B cell (primary cell): ENCODE results near the gene ZBTB25. TPM values are rescaled to one million over a fixed set of nuclear protein-coding genes. Genes with fewer than 3 reads are reported as not detected.

Experiments used
- ATAC-seq: fragments of 200-7000 bp; cut with Tn5 transposase; one replicate; pipeline ENCODE4 v1.10.0; 2021; ENCODE audit warnings: low read depth, mild to moderate bottlenecking, moderate number of reproducible peaks, moderate library complexity
- CTCF ChIA-PET: fragments of 350-600 bp; sonication (Branson Sonifier 250); formaldehyde crosslinking; loops from one replicate; lab custom pipeline; 2021; ENCODE audit warnings: antibody characterized with exemption, inconsistent platforms; lab: Charles Lee
- POLR2A ChIA-PET: fragments of 350-600 bp; sonication (Branson Sonifier 250); formaldehyde crosslinking; loops from one replicate; lab custom pipeline; 2021; ENCODE audit warnings: antibody characterized with exemption; lab: Charles Lee
- DNase-seq: peaks from one replicate; pipeline ENCODE4 v3.0.0; 2013
- H2AFZ ChIP-seq: 2 replicates; pipeline ENCODE4 v1.6.1; 2012; ENCODE audit warnings: mild to moderate bottlenecking, low read depth, low read length; ENCODE audit not compliant: insufficient read depth, poor library complexity, severe bottlenecking
- H3K27ac ChIP-seq, 2 donors: 1 replicate in 1 of 2; 2 replicates in 1 of 2; pipeline ENCODE4 v1.5.1; 2012 to 2013; ENCODE audit warnings: low read length in 2 of 2, mild to moderate bottlenecking in 2 of 2, moderate library complexity in 1 of 2
- H3K27me3 ChIP-seq, 4 experiments: fragments of 200-600 bp in 1 of 4; sonication (generic) in 1 of 4; replicated peaks in 1 of 4; 1 replicate in 2 of 4; 2 replicates in 2 of 4; pipeline versions ENCODE4 v1.6.1 to v1.7.0; 2013 to 2016; ENCODE audit warnings: low read length in 3 of 4, mild to moderate bottlenecking in 2 of 4, mixed read lengths in 1 of 4, moderate library complexity in 1 of 4; ENCODE audit not compliant: insufficient read depth in 4 of 4, control insufficient read depth in 3 of 4; ENCODE audit errors: control extremely low read depth in 1 of 4
- H3K36me3 ChIP-seq, 2 experiments: replicated peaks in 1 of 2; 1 replicate in 1 of 2; 2 replicates in 1 of 2; pipeline versions ENCODE4 v1.6.1 to v1.7.1; 2013; ENCODE audit warnings: low read length in 1 of 2; ENCODE audit not compliant: insufficient read depth in 2 of 2, control insufficient read depth in 1 of 2; ENCODE audit errors: control extremely low read depth in 1 of 2, extremely low read depth in 1 of 2
- H3K4me1 ChIP-seq, 2 donors: fragments of 200-600 bp in 1 of 2; sonication (generic) in 1 of 2; 1 replicate in 1 of 2; 2 replicates in 1 of 2; pipeline versions ENCODE4 v1.5.1 to v1.6.1; 2013 to 2017; ENCODE audit warnings: low read length in 2 of 2; ENCODE audit not compliant: control insufficient read depth in 2 of 2, insufficient read depth in 2 of 2
- H3K4me2 ChIP-seq: replicated peaks from 2 replicates; pipeline ENCODE3; 2012; ENCODE audit warnings: mild to moderate bottlenecking, low read depth, low read length; ENCODE audit not compliant: poor library complexity, severe bottlenecking
- H3K4me3 ChIP-seq, 5 experiments: fragments of 200-600 bp in 1 of 5; sonication (generic) in 1 of 5; 1 replicate in 3 of 5; 2 replicates in 2 of 5; pipeline versions ENCODE4 v1.5.1 to v1.7.0; 2011 to 2016; ENCODE audit warnings: low read length in 4 of 5, mild to moderate bottlenecking in 4 of 5, low read depth in 2 of 5, control low read depth in 1 of 5, moderate library complexity in 1 of 5; ENCODE audit not compliant: insufficient read depth in 1 of 5; ENCODE audit errors: control extremely low read depth in 1 of 5, extremely low read depth in 1 of 5
- H3K79me2 ChIP-seq: fragments of 200-600 bp; sonication (generic); one replicate; pipeline ENCODE4 v1.6.0; 2016; ENCODE audit warnings: low read length; ENCODE audit not compliant: control insufficient read depth, insufficient read depth
- H3K9ac ChIP-seq: fragments of 200-600 bp; sonication (generic); 2 replicates; pipeline ENCODE4 v1.6.1; 2017; ENCODE audit warnings: mild to moderate bottlenecking, low read length, moderate library complexity
- H3K9me3 ChIP-seq, 3 donors: one replicate each; pipeline versions ENCODE4 v1.6.1 to v1.7.1; 2013; ENCODE audit warnings: low read length in 2 of 3; ENCODE audit not compliant: control insufficient read depth in 2 of 3, insufficient read depth in 1 of 3; ENCODE audit errors: control extremely low read depth in 1 of 3
- H4K20me1 ChIP-seq: 2 replicates; pipeline ENCODE4 v1.6.0; 2012; ENCODE audit warnings: mild to moderate bottlenecking, low read length; ENCODE audit not compliant: insufficient read depth, control insufficient read depth, poor library complexity, severe bottlenecking
- H3K27ac Mint-ChIP-seq: one replicate; pipeline ENCODE4 v1.8.0; 2021; ENCODE audit warnings: mixed read lengths
- H3K27me3 Mint-ChIP-seq: one replicate; pipeline ENCODE4 v1.8.0; 2021; ENCODE audit warnings: mixed read lengths
- H3K4me1 Mint-ChIP-seq: one replicate; pipeline ENCODE4 v1.8.0; 2021; ENCODE audit warnings: mixed read lengths
- H3K4me3 Mint-ChIP-seq: one replicate; pipeline ENCODE4 v1.8.0; 2021; ENCODE audit warnings: mixed read lengths
- H3K9me3 Mint-ChIP-seq: one replicate; pipeline ENCODE4 v1.8.0; 2022; ENCODE audit warnings: mixed read lengths; ENCODE audit not compliant: insufficient read depth
- EZH2 ChIP-seq: IDR thresholded peaks from 2 replicates; pipeline ENCODE4 v1.6.1; 2012; ENCODE audit warnings: borderline replicate concordance, low read depth, mild to moderate bottlenecking, moderate library complexity, low read length; ENCODE audit not compliant: insufficient read depth, poor library complexity, severe bottlenecking
- WGBS: methylation state at CpG from one replicate; pipeline ENCODE4 v1.1.5; 2013; ENCODE audit warnings: missing lambda C conversion rate; ENCODE audit not compliant: insufficient coverage; 5-methylcytosine and 5-hydroxymethylcytosine counted together
- intact Hi-C: fragments of 100-400 bp; cut with micrococcal nuclease; formaldehyde crosslinking; loops from one replicate; pipeline ENCODE4 v1.10.0; 2022
- polyA plus RNA-seq: library from polyadenylated mRNA; depleted of rRNA; stranded (reverse); fragments of >200 nt; gene quantifications from 2 replicates; pipeline ENCODE4 v1.2.3, GENCODE V29; 2012
- total RNA-seq, 2 donors: library from RNA; stranded (reverse); fragments of 120-200 nt in 1 of 2; gene quantifications; 1 replicate in 1 of 2; 2 replicates in 1 of 2; pipeline versions ENCODE4 v1.2.3 to v1.2.4, GENCODE V29; 2013 to 2022
- TF ChIP-seq, protein P1 (sequence below): fragments of 200-600 bp; IDR thresholded peaks from one replicate; pipeline ENCODE4 v1.8.0; 2022; ENCODE audit warnings: antibody characterized with exemption, mild to moderate bottlenecking

ZBTB25 gene
- total and polyA plus RNA-seq, 2 donors (not counting 1 experiment from before 2014, with no cell fraction given): 20.8 to 45.7 TPM

DNA sequence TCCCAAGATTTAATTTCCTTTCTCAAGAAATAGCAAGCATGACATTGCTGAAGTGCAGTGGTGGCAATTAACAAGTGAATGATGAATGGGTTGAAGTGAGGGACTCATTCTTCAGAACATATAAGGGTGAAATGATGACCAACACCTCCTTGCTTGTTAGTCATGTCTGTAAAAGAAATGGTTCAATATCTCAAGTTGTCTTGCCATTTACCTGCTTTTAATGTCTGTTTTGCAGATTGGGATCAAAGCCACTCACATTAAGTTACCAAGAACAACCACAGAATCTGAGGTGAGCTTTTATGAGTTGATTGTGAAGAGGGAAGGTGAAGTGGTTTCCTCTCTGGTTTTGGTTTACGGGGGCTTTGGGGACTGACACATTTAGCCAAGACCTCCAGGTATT lies 91.4 kb downstream of the ZBTB25 start:
- Mint-ChIP-seq H3K9me3 (no peaks in the 10 kb centered on the region), H3K27ac (no peak overlapping the region), H3K4me3 (no peak overlapping the region), H3K27me3 (no peaks in the 10 kb centered on the region), H3K4me1 (peaks cover 15% of the 10 kb centered on the region)
- Histone ChIP-seq H3K4me2 (no peak overlapping the region), H3K4me1 (peaks cover 5 to 8% of the 10 kb centered on the region in 2 donors), H3K4me3 (no peak overlapping the region), H3K36me3 (peaks cover 9 to 35% of the 10 kb centered on the region in 2 experiments), H3K27me3 (no peaks in the 10 kb centered on the region), H3K79me2 (peaks cover 4% of the 10 kb centered on the region), H3K9ac (no peak overlapping the region), H3K9me3 (no peaks in the 10 kb centered on the region), H3K27ac (no peak overlapping the region), H4K20me1 (no peaks in the 10 kb centered on the region), H2AFZ (no peak overlapping the region)
- DNase-seq (no peak), ATAC-seq (no peak)
- CTCF ChIA-PET: no interaction called here
- TF ChIP-seq EZH2: no peak
- TF ChIP-seq, protein P1, sequence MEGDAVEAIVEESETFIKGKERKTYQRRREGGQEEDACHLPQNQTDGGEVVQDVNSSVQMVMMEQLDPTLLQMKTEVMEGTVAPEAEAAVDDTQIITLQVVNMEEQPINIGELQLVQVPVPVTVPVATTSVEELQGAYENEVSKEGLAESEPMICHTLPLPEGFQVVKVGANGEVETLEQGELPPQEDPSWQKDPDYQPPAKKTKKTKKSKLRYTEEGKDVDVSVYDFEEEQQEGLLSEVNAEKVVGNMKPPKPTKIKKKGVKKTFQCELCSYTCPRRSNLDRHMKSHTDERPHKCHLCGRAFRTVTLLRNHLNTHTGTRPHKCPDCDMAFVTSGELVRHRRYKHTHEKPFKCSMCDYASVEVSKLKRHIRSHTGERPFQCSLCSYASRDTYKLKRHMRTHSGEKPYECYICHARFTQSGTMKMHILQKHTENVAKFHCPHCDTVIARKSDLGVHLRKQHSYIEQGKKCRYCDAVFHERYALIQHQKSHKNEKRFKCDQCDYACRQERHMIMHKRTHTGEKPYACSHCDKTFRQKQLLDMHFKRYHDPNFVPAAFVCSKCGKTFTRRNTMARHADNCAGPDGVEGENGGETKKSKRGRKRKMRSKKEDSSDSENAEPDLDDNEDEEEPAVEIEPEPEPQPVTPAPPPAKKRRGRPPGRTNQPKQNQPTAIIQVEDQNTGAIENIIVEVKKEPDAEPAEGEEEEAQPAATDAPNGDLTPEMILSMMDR: no peak
- intact Hi-C loops: no loop called here
- POLR2A ChIA-PET: no interaction called here
- WGBS: no CpG with 5 or more reads among the region's 1 CpG

DNA sequence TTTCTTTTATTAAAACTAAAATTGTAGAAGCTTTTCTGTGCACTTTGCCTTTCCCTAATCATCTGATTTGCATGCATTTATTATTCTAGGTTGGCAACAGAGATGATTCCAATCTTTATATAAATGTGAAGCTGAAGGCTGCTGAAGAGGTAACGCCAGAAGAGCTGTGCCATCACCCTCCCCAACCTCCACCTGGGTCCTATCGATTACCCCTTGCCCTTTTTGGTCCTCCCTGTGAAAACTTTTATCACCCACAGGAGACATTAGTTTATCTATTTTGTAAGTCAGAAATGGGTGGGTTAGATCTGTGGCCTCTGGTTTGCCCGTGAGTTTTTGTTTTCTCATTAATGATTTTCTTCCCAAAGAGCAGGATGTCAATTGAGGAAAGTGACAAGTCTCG lies 92.6 kb downstream of the ZBTB25 start:
- Histone ChIP-seq H3K27me3 (no peaks in the 10 kb centered on the region), H4K20me1 (no peaks in the 10 kb centered on the region), H3K79me2 (peaks cover 10% of the 10 kb centered on the region), H3K4me3 (no peak overlapping the region), H3K4me2 (no peak overlapping the region), H3K36me3 (peaks cover 7 to 23% of the 10 kb centered on the region in 2 experiments), H3K4me1 (peaks cover 5 to 8% of the 10 kb centered on the region in 2 donors), H3K9ac (no peak overlapping the region), H2AFZ (no peak overlapping the region), H3K27ac (no peak overlapping the region), H3K9me3 (no peaks in the 10 kb centered on the region)
- ChIA-PET CTCF (interaction anchor here (0.6 kb wide), 1 partner anchor 28 kb away, joined by 3 read pairs; no protein-coding TSS in a partner anchor), POLR2A (no interaction called here)
- H3K27ac Mint-ChIP-seq: no peak overlapping the region
- WGBS: 92% methylated on average over 2 of the region's 4 CpGs
- H3K9me3 Mint-ChIP-seq: no peaks in the 10 kb centered on the region
- no peak overlapping the region for H3K4me3 Mint-ChIP-seq
- H3K27me3 Mint-ChIP-seq: no peaks in the 10 kb centered on the region
- H3K4me1 Mint-ChIP-seq: peaks cover 15% of the 10 kb centered on the region
- TF ChIP-seq EZH2: no peak
- TF ChIP-seq, protein P1: no peak
- no peak for DNase-seq
- no peak for ATAC-seq
- intact Hi-C loops: no loop called here
